HepG2 (cell line): ENCODE measurements around the gene PARP3. TPM values are rescaled to one million over a fixed set of nuclear protein-coding genes. Genes with fewer than 3 reads are reported as not detected.
A peak's percentile ranks its signal among the peaks of the same experiment; 100 is the strongest.

Experiments
- ATRX ChIP-seq: sonication (generic); formaldehyde crosslinking; IDR thresholded peaks from 2 replicates; pipeline ENCODE4 v1.4.0; 2020; ENCODE audit warnings: missing genetic modification reagents, borderline replicate concordance
- CCAR2 ChIP-seq: fragments of 200-400 bp; formaldehyde crosslinking; optimal IDR thresholded peaks from 2 replicates; pipeline ENCODE3; 2018; ENCODE audit warnings: low read depth, mild to moderate bottlenecking, low read length, moderate library complexity
- DNMT1 ChIP-seq: sonication (generic); formaldehyde crosslinking; IDR thresholded peaks from 2 replicates; pipeline ENCODE4 v1.5.1; 2020; ENCODE audit warnings: mild to moderate bottlenecking, missing genetic modification reagents
- EHMT2 ChIP-seq: fragments of 200-600 bp; sonication (generic); IDR thresholded peaks from 2 replicates; pipeline ENCODE4 v1.7.0; 2017; ENCODE audit warnings: antibody characterized with exemption, low read depth, low read length, borderline replicate concordance
- ESRRA ChIP-seq: sonication (generic); formaldehyde crosslinking; IDR thresholded peaks from 2 replicates; pipeline ENCODE4 v1.5.1; 2020; ENCODE audit warnings: mild to moderate bottlenecking, low read depth, missing genetic modification reagents
- GATAD2A ChIP-seq: IDR thresholded peaks from 2 replicates; pipeline ENCODE4 v1.6.1; 2016
- HOMEZ ChIP-seq: IDR thresholded peaks from 2 replicates; pipeline ENCODE4 v1.6.1; 2016; ENCODE audit warnings: low read depth
- MAZ ChIP-seq, 2 experiments: sonication (generic) in 1 of 2; formaldehyde crosslinking in 1 of 2; IDR thresholded peaks; 2 replicates each; pipeline versions ENCODE4 v1.5.0 to v1.6.1; 2012 to 2020; ENCODE audit warnings: low read depth in 2 of 2, mild to moderate bottlenecking in 2 of 2, borderline replicate concordance in 1 of 2, improper control_type of control experiment in 1 of 2, low read length in 1 of 2, missing genetic modification reagents in 1 of 2, moderate library complexity in 1 of 2
- MTA1 ChIP-seq: sonication (generic); formaldehyde crosslinking; IDR thresholded peaks from 2 replicates; pipeline ENCODE4 v1.4.0; 2020; ENCODE audit warnings: missing genetic modification reagents, mild to moderate bottlenecking, borderline replicate concordance
- PBX2 ChIP-seq: IDR thresholded peaks from 2 replicates; pipeline ENCODE4 v1.6.1; 2016; ENCODE audit warnings: control low read depth
- PHF20 ChIP-seq: sonication (generic); formaldehyde crosslinking; IDR thresholded peaks from 2 replicates; pipeline ENCODE4 v1.5.0; 2020; ENCODE audit warnings: mild to moderate bottlenecking, missing genetic modification reagents
- POGK ChIP-seq: sonication (generic); formaldehyde crosslinking; conservative IDR thresholded peaks from 2 replicates; pipeline ENCODE4 v1.8.0; 2022; ENCODE audit warnings: mild to moderate bottlenecking, moderate library complexity, missing genetic modification reagents
- RARG ChIP-seq: sonication (generic); formaldehyde crosslinking; IDR thresholded peaks from 2 replicates; pipeline ENCODE4 v1.4.0; 2020; ENCODE audit warnings: low read depth, mild to moderate bottlenecking, missing genetic modification reagents
- RFX3 ChIP-seq: IDR thresholded peaks from 2 replicates; pipeline ENCODE4 v1.6.1; 2016; ENCODE audit warnings: missing biosample characterization, missing genetic modification reagents
- SETDB1 ChIP-seq: sonication (generic); formaldehyde crosslinking; IDR thresholded peaks from 2 replicates; pipeline ENCODE4 v1.5.1; 2020; ENCODE audit warnings: missing genetic modification reagents, mild to moderate bottlenecking, borderline replicate concordance
- STAT5B ChIP-seq: sonication (generic); formaldehyde crosslinking; IDR thresholded peaks from 2 replicates; pipeline ENCODE4 v1.4.0; 2020; ENCODE audit warnings: missing genetic modification reagents
- THAP7 ChIP-seq: sonication (generic); formaldehyde crosslinking; IDR thresholded peaks from 2 replicates; pipeline ENCODE4 v1.8.1; 2023; ENCODE audit warnings: mild to moderate bottlenecking, missing genetic modification reagents
- ZNF577 ChIP-seq: sonication (generic); formaldehyde crosslinking; IDR thresholded peaks from 2 replicates; pipeline ENCODE4 v1.4.0; 2020; ENCODE audit warnings: mild to moderate bottlenecking, low read depth, missing genetic modification reagents, borderline replicate concordance
- ZNF652 ChIP-seq: IDR thresholded peaks from 2 replicates; pipeline ENCODE4 v1.6.1; 2016; ENCODE audit warnings: low read depth, borderline replicate concordance
- ZNF704 ChIP-seq: sonication (generic); formaldehyde crosslinking; IDR thresholded peaks from 2 replicates; pipeline ENCODE4 v1.8.1; 2023; ENCODE audit warnings: mild to moderate bottlenecking, inconsistent platforms, moderate library complexity, missing genetic modification reagents, borderline replicate concordance
- ZNF766 ChIP-seq: sonication (generic); formaldehyde crosslinking; IDR thresholded peaks from 2 replicates; pipeline ENCODE4 v1.5.0; 2020; ENCODE audit warnings: missing genetic modification reagents, borderline replicate concordance
- ZNF782 ChIP-seq: sonication (generic); formaldehyde crosslinking; IDR thresholded peaks from 2 replicates; pipeline ENCODE4 v1.4.0; 2020; ENCODE audit warnings: missing genetic modification reagents, mild to moderate bottlenecking, borderline replicate concordance
- polyA plus RNA-seq, 8 experiments: library from polyadenylated mRNA; depleted of rRNA in 3 of 8; stranded (reverse) in 7 of 8; unstranded in 1 of 8; fragments of >200 nt; fragmentation: Illumina TruSeq in 4 of 8; extraction: Trizol in 4 of 8; gene quantifications; 2 replicates each; pipeline versions ENCODE4 v1.2.1 to v1.2.3, GENCODE V29; 2011 to 2016; ENCODE audit warnings: low read depth in 4 of 8, missing spikeins in 1 of 8, mixed read lengths in 1 of 8; ENCODE audit not compliant: insufficient read depth in 1 of 8
- total RNA-seq, 5 experiments: library from RNA; depleted of rRNA; stranded (reverse); fragments of >200 nt; fragmentation: Illumina TruSeq; extraction: Trizol; gene quantifications; 2 replicates each; pipeline ENCODE4 v1.2.3, GENCODE V29; 2016; ENCODE audit warnings: low read depth in 1 of 5

Gene PARP3
- total and polyA plus RNA-seq, 2 of the 13 experiments (the other 11 are each of a cell fraction or from before 2014, with no cell fraction given) = 11.2 to 21.5 TPM

- TF ChIP-seq ZNF652 (no peak), PBX2 (no peak), ZNF782 (CRISPR knock-in tag) (no peak), EHMT2 (no peak), CCAR2 (no peak), RFX3 (no peak), HOMEZ (CRISPR knock-in tag) (no peak), STAT5B (no peak), ZNF577 (no peak), DNMT1 (CRISPR knock-in tag) (0 out of 2 replicates have a peak, but pooled peaks have one; percentile 75), MAZ (IDR thresholded peaks at IDR 0.05; ENCODE audit: borderline replicate concordance, low read depth, low read length) (peak; percentile 56; the same call in 1 of the 2 replicates), MAZ (CRISPR knock-in tag; IDR thresholded peaks at IDR 0.05; ENCODE audit: low read depth) (no peak; the same call in 1 of the 2 replicates), THAP7 (no peak), GATAD2A (CRISPR knock-in tag) (no peak), MTA1 (CRISPR knock-in tag) (peak; percentile 40; the same call in 1 of the 2 replicates), RARG (no peak), ZNF766 (no peak), SETDB1 (no peak), POGK (CRISPR knock-in tag) (no peak), ZNF704 (CRISPR knock-in tag) (no peak), ATRX (CRISPR knock-in tag) (no peak), PHF20 (CRISPR knock-in tag) (peak; percentile 57; the same call in 1 of the 2 replicates), ESRRA (no peak)
Observed at GRCh38 chr3:51974963-51975851, 33.0 kb downstream of the PARP3 start, which contains the start of gene ABHD14A (continued).
